ENCODE results near the gene ZSWIM1. TPM values are rescaled to one million over a fixed set of nuclear protein-coding genes. Genes with fewer than 3 reads are reported as not detected.

Gene ZSWIM1
- total and polyA plus RNA-seq, 2 donors (not counting 1 experiment from before 2014, with no cell fraction given), result 5.4 to 15.7 TPM

DNA sequence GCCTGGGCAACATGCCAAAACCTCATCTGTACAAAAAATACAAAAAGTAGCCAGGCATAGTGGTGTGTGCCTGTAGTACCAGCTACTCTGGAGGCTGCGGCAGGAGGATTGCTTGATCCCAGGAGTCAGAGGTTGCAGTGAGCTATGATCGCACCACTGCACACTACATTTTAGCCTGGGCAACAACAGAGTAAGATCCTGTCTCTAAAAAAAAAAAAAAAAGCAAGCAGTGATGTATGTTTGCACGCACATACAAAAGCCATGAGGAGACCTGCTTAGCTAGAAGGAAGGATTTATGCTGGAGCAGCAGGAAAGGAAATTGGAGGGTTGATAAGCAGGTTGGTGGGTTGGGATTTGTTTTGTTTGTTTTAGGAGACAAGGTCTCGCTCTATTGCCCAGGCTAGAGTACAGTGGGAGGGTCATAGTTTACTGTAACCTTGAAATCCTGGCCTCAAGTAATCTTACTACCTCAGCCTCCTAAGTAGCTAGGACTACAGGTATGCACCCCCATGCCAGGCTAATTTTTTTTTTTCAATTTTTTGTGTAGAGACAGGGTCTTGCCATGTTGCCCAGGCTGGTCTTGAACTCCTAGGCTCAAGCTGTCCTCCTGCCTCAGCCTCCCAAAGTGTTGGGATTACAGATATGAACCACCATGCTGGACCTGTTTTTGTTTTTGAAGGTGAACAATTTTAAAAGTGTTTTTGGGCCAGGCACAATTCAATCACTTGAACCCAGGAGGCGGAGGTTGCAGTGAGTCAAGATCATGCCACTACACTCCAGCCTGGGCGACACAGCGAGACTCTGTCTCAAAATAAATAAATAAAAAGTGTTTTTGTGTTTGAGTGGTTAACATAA, 19.6 kb upstream of the ZSWIM1 start:
- Histone ChIP-seq H2AFZ (ENCODE audit: insufficient read depth, low read depth, low read length, poor library complexity, severe bottlenecking) (no peak overlapping the region), H3K9ac (ENCODE audit: low read length) (no peak overlapping the region), H3K4me3 (ENCODE audit: control extremely low read depth in 1 of 5, extremely low read depth in 1 of 5, insufficient read depth in 1 of 5, low read depth in 2 of 5, low read length in 4 of 5) (no peak overlapping the region), H3K27me3 (replicated peaks in 1 of 4; ENCODE audit: control extremely low read depth in 1 of 4, control insufficient read depth in 3 of 4, insufficient read depth in 4 of 4, low read length in 3 of 4) (no peaks in the 10 kb centered on the region), H3K79me2 (ENCODE audit: control insufficient read depth, insufficient read depth, low read length) (peaks cover 50% of the 10 kb centered on the region), H3K36me3 (replicated peaks in 1 of 2; ENCODE audit: control extremely low read depth in 1 of 2, control insufficient read depth in 1 of 2, extremely low read depth in 1 of 2, insufficient read depth in 2 of 2, low read length in 1 of 2) (no peaks in the 10 kb centered on the region), H3K9me3 (ENCODE audit: control extremely low read depth in 1 of 3, control insufficient read depth in 2 of 3, insufficient read depth in 1 of 3, low read length in 2 of 3) (peaks cover 0 to 3% (median 0%) of the 10 kb centered on the region in 3 donors), H3K4me1 (ENCODE audit: control insufficient read depth in 2 of 2, insufficient read depth in 2 of 2, low read length in 2 of 2) (peaks cover 10 to 14% of the 10 kb centered on the region in 2 donors), H3K27ac (ENCODE audit: low read length in 2 of 2) (no peak overlapping the region), H4K20me1 (ENCODE audit: control insufficient read depth, insufficient read depth, low read length, poor library complexity, severe bottlenecking) (no peaks in the 10 kb centered on the region), H3K4me2 (replicated peaks; ENCODE audit: low read depth, low read length, poor library complexity, severe bottlenecking) (no peak overlapping the region)
- no peak for DNase-seq
- CTCF ChIA-PET, result interaction anchor here (0.8 to 1.6 kb wide), 3 partner anchors 28 to 109 kb away, joined by 4 to 6 read pairs (median 4); no protein-coding TSS in a partner anchor
- TF ChIP-seq, protein P1, sequence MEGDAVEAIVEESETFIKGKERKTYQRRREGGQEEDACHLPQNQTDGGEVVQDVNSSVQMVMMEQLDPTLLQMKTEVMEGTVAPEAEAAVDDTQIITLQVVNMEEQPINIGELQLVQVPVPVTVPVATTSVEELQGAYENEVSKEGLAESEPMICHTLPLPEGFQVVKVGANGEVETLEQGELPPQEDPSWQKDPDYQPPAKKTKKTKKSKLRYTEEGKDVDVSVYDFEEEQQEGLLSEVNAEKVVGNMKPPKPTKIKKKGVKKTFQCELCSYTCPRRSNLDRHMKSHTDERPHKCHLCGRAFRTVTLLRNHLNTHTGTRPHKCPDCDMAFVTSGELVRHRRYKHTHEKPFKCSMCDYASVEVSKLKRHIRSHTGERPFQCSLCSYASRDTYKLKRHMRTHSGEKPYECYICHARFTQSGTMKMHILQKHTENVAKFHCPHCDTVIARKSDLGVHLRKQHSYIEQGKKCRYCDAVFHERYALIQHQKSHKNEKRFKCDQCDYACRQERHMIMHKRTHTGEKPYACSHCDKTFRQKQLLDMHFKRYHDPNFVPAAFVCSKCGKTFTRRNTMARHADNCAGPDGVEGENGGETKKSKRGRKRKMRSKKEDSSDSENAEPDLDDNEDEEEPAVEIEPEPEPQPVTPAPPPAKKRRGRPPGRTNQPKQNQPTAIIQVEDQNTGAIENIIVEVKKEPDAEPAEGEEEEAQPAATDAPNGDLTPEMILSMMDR (IDR thresholded peaks at IDR 0.05), result no peak
- Mint-ChIP-seq H3K27me3 (no peaks in the 10 kb centered on the region), H3K4me3 (no peak overlapping the region), H3K27ac (no peak overlapping the region), H3K9me3 (ENCODE audit: insufficient read depth) (no peaks in the 10 kb centered on the region), H3K4me1 (peaks cover 24% of the 10 kb centered on the region)
- no peak for ATAC-seq (ENCODE audit: low read depth)
- intact Hi-C loops (cut with micrococcal nuclease), result no loop called here
- 100% methylated on average over 1 of the region's 7 CpGs for WGBS (ENCODE audit: insufficient coverage)
- POLR2A ChIA-PET, result interaction anchor here (0.6 kb wide), 1 partner anchor 48 kb away, joined by 3 read pairs; no protein-coding TSS in a partner anchor
